ENCODE measurements around the gene CDC42BPA. TPM values are rescaled to one million over a fixed set of nuclear protein-coding genes. Genes with fewer than 3 reads are reported as not detected.
"Not testable (repeated sequence)": the region's sequence is repeated elsewhere in the genome, so short reads cannot be mapped to it uniquely, and the experiment has no call there.

Gene CDC42BPA
- total and polyA plus RNA-seq, 8 donors, result 6.2 to 198 (median 64.5) TPM

DNA sequence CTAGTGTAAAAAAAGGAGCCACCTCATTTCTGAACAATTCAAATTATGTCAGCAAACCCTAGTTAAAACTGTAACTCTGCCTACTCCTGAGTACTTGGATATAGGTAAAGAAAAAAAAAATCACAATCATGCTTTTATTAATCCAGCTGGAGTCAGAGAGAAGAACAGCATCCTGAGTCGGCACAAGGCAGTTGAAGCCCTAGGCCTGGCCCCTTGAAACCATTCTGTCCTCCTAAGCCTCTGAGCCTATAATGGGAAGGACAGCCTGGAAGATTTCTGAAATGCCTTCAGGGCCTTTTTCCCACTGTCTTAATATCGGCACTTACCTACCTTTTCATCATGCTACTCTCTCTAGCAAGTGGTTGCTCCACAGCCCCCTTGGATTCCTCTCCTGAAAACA lies 32.5 kb downstream of the CDC42BPA start:
- intact Hi-C loops (cut with DNase I; ENCODE audit: low total_unique reads), result no loop called here
- no peak overlapping the region for H3K27ac ChIP-seq
- no peak overlapping the region for H3K4me3 ChIP-seq
- H3K9me3 ChIP-seq, result peaks cover 0 to 17% (median 0%) of the 10 kb centered on the region in 4 donors
- H3K4me1 ChIP-seq, result peaks cover 0 to 9% (median 3%) of the 10 kb centered on the region in 4 donors
- no peak for DNase-seq
- no peaks in the 10 kb centered on the region for H3K36me3 ChIP-seq
- H3K27me3 ChIP-seq, result no peaks in the 10 kb centered on the region
- TF ChIP-seq CTCF (IDR thresholded peaks at IDR 0.05) (no peak), POLR2AphosphoS5 (IDR thresholded peaks at IDR 0.05) (no peak), EP300 (IDR thresholded peaks at IDR 0.05) (no peak), POLR2A (IDR thresholded peaks at IDR 0.05) (no peak)
- 94 to 100% (median 97%) methylated on average over 2 of the region's 2 CpGs for WGBS, 5 donors

GRCh38 chr1:227281371-227281770 lies 36.9 kb downstream of the CDC42BPA start:
- TF ChIP-seq POLR2A (IDR thresholded peaks at IDR 0.05) (no peak), CTCF (IDR thresholded peaks at IDR 0.05) (no peak), EP300 (IDR thresholded peaks at IDR 0.05) (no peak), POLR2AphosphoS5 (IDR thresholded peaks at IDR 0.05) (no peak)
- peaks cover 0 to 12% (median under 1%) of the 10 kb centered on the region in 4 donors for H3K9me3 ChIP-seq
- H3K36me3 ChIP-seq, result no peaks in the 10 kb centered on the region
- H3K4me1 ChIP-seq, result peaks cover 0 to 9% (median 3%) of the 10 kb centered on the region in 4 donors
- intact Hi-C loops (cut with DNase I; ENCODE audit: low total_unique reads), result no loop called here
- H3K27me3 ChIP-seq, result no peaks in the 10 kb centered on the region
- DNase-seq, result no peak
- H3K4me3 ChIP-seq, result no peak overlapping the region
- WGBS, 5 donors, result 82 to 100% (median 89%) methylated on average over 1 of the region's 1 CpG; no CpG with 5 or more reads in 1 of the 5 donors
- no peak overlapping the region for H3K27ac ChIP-seq

DNA sequence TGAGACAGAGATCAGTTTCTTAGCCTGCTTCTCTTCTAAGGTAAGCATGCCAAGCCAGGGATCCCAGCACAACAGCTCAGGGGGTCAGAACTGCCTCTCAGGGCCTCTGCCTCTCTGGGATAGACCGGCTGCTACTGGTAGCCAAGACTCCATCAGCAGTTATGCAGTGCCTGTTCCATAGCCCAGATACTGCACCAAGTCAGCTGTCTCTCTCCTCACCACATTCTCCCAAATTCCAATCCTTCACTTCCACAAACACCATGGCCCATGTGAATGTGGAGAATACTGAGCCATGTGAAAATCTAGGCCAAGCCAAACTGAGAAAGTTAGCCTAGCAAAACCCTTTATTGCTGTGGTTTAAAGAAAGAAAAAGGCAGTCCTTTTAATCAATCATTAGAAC lies 37.5 kb downstream of the CDC42BPA start:
- intact Hi-C loops (cut with DNase I; ENCODE audit: low total_unique reads), result no loop called here
- Histone ChIP-seq H3K27ac (no peak overlapping the region), H3K9me3 (peaks cover 0 to 12% (median 3%) of the 10 kb centered on the region in 4 donors), H3K27me3 (no peaks in the 10 kb centered on the region), H3K36me3 (no peaks in the 10 kb centered on the region), H3K4me1 (peaks cover 0 to 9% (median 3%) of the 10 kb centered on the region in 4 donors), H3K4me3 (no peak overlapping the region)
- DNase-seq, result no peak
- TF ChIP-seq POLR2A (IDR thresholded peaks at IDR 0.05), result no peak
- TF ChIP-seq CTCF (IDR thresholded peaks at IDR 0.05), result no peak
- TF ChIP-seq POLR2AphosphoS5 (IDR thresholded peaks at IDR 0.05), result no peak
- TF ChIP-seq EP300 (IDR thresholded peaks at IDR 0.05), result no peak
- 88 to 97% (median 92%) methylated on average over 1 of the region's 1 CpG for WGBS, 5 donors

- H3K36me3 ChIP-seq; H3K27me3 ChIP-seq; intact Hi-C loops (cut with DNase I; ENCODE audit: low total_unique reads); H3K4me1 ChIP-seq; H3K4me3 ChIP-seq; DNase-seq; H3K27ac ChIP-seq: not testable (repeated sequence)
- 96 to 99% (median 97%) methylated on average over 10 to 44 of the region's 44 CpGs for WGBS, 5 donors
- H3K9me3 ChIP-seq, result peaks cover 0 to 11% (median 3%) of the 10 kb centered on the region in 4 donors
Observed at GRCh38 chr1:227276156-227276693, 42.1 kb downstream of the CDC42BPA start.

GRCh38 chr1:227273557-227273956 lies 44.7 kb downstream of the CDC42BPA start:
- Histone ChIP-seq H3K4me3 (no peak overlapping the region), H3K36me3 (no peaks in the 10 kb centered on the region), H3K4me1 (peaks cover 6 to 26% (median 11%) of the 10 kb centered on the region in 4 donors), H3K9me3 (peaks cover 0 to 11% (median 3%) of the 10 kb centered on the region in 4 donors), H3K27me3 (no peaks in the 10 kb centered on the region), H3K27ac (no peak overlapping the region)
- intact Hi-C loops (cut with DNase I; ENCODE audit: low total_unique reads), result no loop called here
- TF ChIP-seq EP300 (IDR thresholded peaks at IDR 0.05) (no peak), POLR2A (IDR thresholded peaks at IDR 0.05) (no peak), POLR2AphosphoS5 (IDR thresholded peaks at IDR 0.05) (no peak), CTCF (IDR thresholded peaks at IDR 0.05) (no peak)
- 0 to 40% (median 18%) methylated on average over 2 of the region's 2 CpGs for WGBS, 5 donors
- peak in 1 of 2 donors; percentile 65 for DNase-seq

All from stomach (tissue), 9 donors.